C4-2B (cell line): ENCODE measurements around the gene STX12.

ENCODE experiments used
- H3K27ac ChIP-seq: fragments of 450-650 bp; 2 replicates; pipeline ENCODE4 v1.5.1; 2017
- ZFX ChIP-seq: fragments of 450-650 bp; IDR thresholded peaks from 2 replicates; pipeline ENCODE4 v1.6.1; 2017
- TF ChIP-seq, protein P1 (sequence below): fragments of 450-650 bp; conservative IDR thresholded peaks from 2 replicates; pipeline ENCODE4 v1.5.1; 2017; ENCODE audit warnings: mild to moderate bottlenecking

The STX12 gene

DNA sequence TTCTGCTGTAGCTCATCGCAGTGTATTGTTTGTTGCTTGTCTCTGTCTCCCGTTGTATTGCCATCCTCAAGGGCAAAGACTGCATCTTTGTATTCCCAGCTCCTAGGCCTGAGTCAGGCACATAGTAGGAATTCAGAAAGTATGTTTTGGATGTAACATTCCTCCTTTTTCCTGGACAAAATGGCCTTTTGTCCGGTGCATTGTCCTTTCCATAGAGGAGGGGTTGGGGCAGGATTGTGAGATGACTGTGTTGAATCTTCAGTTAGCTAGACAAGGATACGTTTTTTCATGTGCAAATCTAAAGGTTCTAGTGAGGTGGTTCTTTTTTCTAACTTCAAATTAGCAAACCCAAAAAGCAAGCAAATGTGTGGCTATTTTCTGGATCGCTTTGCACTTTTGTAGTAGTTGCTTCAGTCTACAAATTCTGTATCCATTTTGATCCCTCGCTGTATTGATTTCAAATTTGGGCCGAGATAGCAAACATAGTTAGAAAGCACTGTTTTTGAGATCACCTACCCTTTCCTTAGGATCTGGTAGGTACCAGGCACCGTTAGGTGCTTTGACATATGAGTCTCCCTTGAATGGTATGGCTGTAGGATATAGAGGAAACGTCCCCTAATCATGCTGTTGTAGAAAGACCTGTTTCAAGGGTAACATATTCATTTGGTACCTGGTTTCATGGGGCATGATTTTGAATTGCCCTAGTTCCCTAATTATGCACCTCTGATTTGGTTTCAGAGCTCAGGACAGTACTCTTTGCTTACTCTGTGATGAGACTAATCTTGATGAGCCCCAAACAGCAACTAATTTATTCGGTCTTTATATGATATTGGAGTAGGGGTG lies 58.8 kb downstream of the STX12 start:
- peak overlapping the region; percentile 88 for H3K27ac ChIP-seq
- no peak for TF ChIP-seq ZFX
- TF ChIP-seq, protein P1, sequence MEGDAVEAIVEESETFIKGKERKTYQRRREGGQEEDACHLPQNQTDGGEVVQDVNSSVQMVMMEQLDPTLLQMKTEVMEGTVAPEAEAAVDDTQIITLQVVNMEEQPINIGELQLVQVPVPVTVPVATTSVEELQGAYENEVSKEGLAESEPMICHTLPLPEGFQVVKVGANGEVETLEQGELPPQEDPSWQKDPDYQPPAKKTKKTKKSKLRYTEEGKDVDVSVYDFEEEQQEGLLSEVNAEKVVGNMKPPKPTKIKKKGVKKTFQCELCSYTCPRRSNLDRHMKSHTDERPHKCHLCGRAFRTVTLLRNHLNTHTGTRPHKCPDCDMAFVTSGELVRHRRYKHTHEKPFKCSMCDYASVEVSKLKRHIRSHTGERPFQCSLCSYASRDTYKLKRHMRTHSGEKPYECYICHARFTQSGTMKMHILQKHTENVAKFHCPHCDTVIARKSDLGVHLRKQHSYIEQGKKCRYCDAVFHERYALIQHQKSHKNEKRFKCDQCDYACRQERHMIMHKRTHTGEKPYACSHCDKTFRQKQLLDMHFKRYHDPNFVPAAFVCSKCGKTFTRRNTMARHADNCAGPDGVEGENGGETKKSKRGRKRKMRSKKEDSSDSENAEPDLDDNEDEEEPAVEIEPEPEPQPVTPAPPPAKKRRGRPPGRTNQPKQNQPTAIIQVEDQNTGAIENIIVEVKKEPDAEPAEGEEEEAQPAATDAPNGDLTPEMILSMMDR: no peak

DNA sequence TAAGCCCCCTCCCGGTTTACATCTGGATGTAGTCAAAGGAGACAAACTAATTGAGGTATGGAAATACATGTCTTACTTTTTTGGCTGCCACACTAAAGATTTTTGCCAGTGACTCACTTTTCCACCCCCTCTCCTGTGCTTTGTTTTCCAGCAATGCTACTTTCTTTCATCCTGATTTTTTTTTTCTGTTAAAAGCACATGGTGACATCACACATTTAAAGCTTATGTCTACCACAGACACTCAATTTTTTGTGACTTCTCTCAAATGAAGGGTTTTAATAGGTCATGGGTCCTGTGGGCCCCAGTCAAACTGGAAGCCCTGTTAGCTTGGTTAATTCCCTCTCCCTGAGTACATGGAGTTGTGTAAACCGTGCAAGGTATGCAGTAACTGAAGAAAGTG lies 59.7 kb downstream of the STX12 start:
- TF ChIP-seq, protein P1: no peak
- no peak for TF ChIP-seq ZFX
- H3K27ac ChIP-seq: no peak overlapping the region

DNA sequence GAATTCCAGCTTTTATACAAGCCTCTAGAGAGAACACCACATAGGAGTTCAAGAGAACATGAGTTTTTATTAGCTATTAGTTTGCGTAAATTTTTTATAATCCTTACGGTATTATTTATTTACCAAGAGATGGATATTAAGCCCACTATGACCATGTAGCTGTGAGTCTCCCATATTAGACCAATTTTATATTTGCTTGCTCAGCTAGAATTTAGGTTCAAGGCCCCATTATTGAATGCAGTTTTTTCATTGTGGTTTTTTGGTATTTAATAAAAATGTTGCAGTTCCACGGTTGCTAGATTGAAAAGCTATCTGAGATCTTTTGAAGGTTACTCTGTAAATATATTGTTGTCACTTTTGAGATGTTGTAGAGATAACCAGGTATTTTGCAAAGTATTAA lies 60.5 kb downstream of the STX12 start:
- no peak overlapping the region for H3K27ac ChIP-seq
- TF ChIP-seq, protein P1: no peak
- no peak for TF ChIP-seq ZFX

DNA sequence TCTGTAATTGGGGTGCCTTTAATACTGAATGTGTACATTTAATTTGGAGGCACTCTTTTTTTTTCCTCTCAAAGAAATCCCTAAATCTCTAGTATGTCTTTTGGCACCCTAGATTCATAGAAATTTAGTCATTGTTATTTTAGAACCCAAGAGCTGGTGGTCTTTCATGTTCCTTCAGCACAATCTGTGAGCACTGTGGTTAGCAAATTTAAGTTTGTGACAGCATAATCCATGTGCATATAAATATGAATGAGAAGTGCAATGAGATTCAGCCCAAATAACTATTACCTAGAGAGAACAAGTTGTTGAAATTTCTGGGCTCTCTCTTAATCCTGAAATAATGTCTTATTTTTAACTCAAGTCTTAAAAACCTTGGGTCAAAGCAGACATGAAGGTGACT lies 62.0 kb downstream of the STX12 start:
- no peak for TF ChIP-seq ZFX
- TF ChIP-seq, protein P1: no peak
- H3K27ac ChIP-seq: no peak overlapping the region

DNA sequence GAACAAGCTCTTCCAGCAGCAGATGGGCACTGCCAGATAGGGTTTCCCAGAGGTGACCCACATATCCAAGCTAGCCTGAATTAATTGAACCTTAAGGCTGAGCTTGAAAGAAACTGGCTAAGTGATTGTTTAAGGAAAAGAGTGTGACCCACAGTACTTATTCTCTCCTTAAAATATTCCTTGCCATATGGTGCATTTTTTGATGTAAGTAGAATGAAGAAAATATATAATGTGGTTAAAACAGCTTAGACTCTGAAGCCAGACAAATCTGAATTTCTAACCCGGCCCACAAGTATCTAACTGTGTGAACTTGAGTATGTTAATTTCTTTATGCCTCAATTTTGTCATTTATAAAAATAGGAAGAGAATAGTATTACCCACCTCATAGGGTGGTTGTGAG lies 62.5 kb downstream of the STX12 start:
- no peak for TF ChIP-seq ZFX
- TF ChIP-seq, protein P1: no peak
- no peak overlapping the region for H3K27ac ChIP-seq

DNA sequence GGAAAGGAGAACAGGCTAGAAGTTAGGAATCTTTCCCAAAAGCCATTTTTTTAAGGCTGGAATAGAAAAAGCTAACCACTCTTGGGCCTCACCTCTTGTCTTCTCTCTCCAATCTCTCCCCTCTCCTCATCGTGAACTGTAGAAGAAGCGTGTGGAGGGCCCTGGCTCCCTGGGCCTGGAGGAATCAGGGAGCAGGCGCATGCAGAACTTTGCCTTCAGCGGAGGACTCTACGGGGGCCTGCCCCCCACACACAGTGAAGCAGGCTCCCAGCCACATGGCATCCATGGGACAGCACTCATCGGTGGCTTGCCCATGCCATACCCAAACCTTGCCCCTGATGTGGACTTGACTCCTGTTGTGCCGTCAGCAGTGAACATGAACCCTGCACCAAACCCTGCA lies 76.9 kb downstream of the STX12 start:
- TF ChIP-seq, protein P1: no peak
- TF ChIP-seq ZFX: no peak

DNA sequence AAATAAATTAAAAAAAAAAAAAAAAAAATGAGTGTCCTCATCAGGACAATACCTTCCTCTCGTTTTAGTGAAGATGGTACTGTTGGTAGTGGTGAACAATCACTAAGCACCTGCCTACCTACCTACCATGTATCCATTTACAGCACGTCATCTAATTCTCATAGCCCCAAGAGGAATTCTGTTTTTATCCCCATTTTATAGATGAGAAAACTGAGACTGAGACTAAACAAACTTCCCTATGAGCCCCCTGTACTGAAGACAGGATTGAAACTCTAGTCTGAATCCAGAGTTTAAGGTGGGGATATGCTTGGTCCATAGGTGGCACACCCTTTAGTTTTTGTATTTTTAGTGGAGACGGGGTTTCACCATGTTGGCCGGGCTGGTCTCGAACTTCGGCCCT lies 82.1 kb downstream of the STX12 start:
- no peak overlapping the region for H3K27ac ChIP-seq
- TF ChIP-seq, protein P1: no peak
- no peak for TF ChIP-seq ZFX

More for the DNA sequence above, 76.9 kb downstream of the STX12 start:
- no peak overlapping the region for H3K27ac ChIP-seq
